PC-9 (cell line): Measurements from ENCODE around the gene BCL6.

Source experiments
- EZH2 ChIP-seq: fragments of 200-600 bp; sonication (generic); IDR thresholded peaks from 2 replicates; pipeline ENCODE4 v1.8.0; 2017; ENCODE audit warnings: antibody characterized with exemption, low read depth
- TF ChIP-seq, protein P1 (sequence below): fragments of 200-600 bp; sonication (generic); conservative IDR thresholded peaks from 2 replicates; pipeline ENCODE4 v1.6.1; 2017; ENCODE audit warnings: mixed run types, antibody characterized with exemption, mild to moderate bottlenecking, moderate library complexity

DNA sequence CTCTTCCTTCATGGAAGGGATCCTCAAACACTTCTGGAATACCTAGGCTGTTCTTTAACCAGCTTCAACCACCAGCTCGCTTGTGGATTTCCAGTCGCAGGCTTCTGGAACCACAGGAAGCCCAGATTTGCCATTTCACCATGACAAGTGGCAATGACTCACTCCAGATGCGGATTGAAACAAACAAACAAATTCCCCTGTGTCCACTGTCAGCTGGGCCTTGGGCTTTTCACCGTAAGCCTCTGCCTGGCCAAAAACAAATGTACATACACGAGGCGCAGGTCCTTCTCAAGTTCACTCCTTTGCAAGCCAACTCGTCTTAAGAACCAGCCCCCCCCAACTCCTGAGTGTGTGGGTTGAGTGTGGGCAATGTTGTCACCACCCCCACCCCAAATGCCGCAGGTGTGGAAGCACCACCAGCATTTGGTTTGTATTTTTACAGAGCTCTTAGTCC, 8.8 kb downstream of the BCL6 start:
- TF ChIP-seq, protein P1, sequence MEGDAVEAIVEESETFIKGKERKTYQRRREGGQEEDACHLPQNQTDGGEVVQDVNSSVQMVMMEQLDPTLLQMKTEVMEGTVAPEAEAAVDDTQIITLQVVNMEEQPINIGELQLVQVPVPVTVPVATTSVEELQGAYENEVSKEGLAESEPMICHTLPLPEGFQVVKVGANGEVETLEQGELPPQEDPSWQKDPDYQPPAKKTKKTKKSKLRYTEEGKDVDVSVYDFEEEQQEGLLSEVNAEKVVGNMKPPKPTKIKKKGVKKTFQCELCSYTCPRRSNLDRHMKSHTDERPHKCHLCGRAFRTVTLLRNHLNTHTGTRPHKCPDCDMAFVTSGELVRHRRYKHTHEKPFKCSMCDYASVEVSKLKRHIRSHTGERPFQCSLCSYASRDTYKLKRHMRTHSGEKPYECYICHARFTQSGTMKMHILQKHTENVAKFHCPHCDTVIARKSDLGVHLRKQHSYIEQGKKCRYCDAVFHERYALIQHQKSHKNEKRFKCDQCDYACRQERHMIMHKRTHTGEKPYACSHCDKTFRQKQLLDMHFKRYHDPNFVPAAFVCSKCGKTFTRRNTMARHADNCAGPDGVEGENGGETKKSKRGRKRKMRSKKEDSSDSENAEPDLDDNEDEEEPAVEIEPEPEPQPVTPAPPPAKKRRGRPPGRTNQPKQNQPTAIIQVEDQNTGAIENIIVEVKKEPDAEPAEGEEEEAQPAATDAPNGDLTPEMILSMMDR = no peak
- TF ChIP-seq EZH2 = no peak
